Muscle of back (tissue), 11 donors: ENCODE measurements around the gene PRDM10. TPM values are rescaled to one million over a fixed set of nuclear protein-coding genes. Genes with fewer than 3 reads are reported as not detected.
A peak's percentile ranks its signal among the peaks of the same experiment; 100 is the strongest.
"Not testable (repeated sequence)": the region's sequence is repeated elsewhere in the genome, so short reads cannot be mapped to it uniquely, and the experiment has no call there.

Experiments used
- DNase-seq, 3 donors: peaks; one replicate each; pipeline versions ENCODE4 v3.0.0 to v3.0.0-alpha.2; 2013
- polyA plus RNA-seq, 10 donors: library from polyadenylated mRNA; unstranded; fragments of 120-200 nt; gene quantifications; one replicate each; pipeline ENCODE4 v1.2.1, GENCODE V29; 2013; ENCODE audit not compliant: insufficient read length in 10 of 10

The PRDM10 gene
- polyA plus RNA-seq, 10 donors: 4.1 to 7.8 (median 6.3) TPM

DNA sequence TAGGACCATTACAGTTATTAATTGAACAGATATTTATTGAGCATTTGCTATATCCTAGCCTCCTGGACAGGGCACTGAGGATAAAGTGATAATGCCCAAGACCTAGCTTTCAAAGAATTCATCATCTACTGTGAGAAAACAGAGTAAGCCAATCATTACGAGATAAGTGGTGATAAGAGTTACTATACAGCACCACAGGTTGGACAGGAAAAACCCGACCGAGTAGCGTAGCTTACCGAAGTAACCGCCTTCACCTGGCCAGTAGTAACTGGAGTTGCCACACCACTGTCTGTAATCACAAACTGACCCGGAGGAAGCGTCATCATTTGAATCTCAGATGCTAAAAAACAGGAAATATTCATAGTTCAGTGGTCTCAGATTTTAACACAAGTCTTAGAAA lies 97.2 kb downstream of the PRDM10 start:
- DNase-seq: no peak

DNA sequence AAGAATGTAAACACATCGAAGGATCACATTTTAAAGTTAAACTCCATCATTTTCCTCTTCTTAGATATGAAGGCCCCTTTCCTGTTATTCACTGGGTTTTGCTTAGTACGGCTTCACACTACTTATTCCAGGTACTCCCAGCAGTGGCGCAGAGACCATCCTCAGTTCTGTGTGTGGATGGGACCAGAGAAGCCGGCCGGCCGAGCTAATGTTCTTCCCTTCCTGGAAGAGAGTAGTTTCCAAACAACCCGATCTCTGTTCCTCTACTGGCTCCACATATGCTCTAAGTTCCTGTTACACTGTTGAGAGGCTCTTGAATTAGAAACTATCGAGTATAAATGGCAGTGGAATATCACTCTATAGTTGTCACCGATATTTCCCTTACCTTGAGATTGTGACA lies 106.6 kb downstream of the PRDM10 start:
- DNase-seq: no peak

DNA sequence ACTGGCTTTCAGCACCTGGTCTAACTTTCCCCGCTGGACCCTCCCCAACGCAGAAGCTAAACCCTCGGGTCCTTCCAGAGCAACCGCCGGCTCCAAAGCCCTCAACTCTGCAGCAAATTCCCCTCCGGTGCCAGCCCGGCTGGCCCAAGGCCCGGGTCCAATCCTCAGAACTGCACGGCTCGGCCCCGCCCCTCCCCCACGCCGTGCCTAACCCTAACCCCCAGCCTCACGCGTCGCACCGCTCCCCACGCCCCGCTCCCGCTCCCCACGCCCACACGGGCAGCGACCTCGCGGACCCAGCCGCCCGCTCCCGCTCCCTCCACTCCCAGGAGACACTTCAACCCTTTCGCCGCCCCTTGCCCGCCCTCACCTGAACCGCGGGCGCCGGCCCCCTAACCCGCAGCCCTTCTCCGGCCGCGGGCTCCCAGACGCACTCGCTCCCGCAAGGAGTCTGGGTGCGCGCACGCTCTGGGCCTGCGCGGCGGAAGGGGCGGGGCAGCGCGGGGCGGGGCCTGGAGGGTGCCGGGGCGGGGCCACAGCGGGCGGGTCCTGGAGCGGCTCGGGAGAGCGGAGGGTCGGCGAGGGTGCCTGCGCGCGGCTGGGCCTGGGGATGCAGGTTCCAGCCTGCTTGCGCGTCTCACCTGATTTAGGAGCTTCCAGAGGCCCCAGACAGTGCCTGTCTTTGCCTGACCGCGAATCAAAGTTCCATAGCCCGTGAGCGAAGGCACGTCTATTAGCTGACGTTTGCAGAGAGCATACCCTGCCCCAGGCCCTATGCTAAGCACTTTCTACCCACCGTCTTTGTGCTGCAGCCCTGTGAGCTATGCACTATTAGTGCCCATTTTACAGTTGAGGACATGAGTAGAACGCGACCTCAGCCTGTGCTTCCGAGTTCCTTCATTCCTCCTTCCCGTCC lies 107.3 kb downstream of the PRDM10 start, which contains the start of gene NFRKB:
TSS of gene NFRKB (minus strand) at position 453 of the 916 bp plus-strand sequence. CDS start 2,729 bp downstream, outside the sequence.
- DNase-seq: peak; percentile 81 to 93 (median 84)

DNA sequence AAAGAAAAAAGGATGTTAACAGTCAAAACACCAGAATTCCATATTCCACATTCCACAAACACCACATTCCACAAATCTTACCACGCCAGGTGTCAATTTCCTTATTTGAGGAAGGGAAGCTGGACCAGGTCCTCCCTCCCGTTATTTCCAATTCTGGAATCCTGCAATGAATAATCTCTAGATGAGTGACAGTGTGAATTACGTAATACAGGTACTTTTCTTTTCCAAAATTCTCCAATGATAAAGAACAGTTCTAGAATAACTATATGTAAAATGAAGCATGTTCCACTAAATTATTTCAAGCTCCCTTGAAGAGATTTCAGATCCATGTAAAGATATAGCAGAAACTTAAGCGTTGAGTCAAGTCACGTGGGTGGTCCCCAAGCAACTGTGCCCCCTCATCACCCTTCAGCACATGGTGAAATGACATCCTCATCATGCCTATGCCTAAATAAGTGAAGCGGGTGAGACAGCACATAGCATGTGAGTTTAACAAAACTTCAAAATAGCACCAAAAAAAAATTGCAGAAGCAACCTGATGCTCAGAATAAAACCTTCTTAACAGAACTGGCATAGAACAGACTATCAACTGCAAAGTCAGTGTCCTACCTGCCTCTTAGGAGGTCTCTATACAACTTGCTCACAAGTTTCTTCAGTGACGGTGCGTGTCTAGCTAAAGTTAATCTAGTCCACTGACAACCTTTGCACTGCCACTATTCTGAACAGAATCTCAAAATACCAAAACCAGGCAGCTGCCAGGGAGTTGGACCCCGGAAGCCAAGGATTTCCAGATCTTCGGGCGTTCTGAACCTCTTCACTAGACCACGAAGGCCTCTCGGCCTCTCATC lies 108.1 kb downstream of the PRDM10 start:
- no peak for DNase-seq

DNA sequence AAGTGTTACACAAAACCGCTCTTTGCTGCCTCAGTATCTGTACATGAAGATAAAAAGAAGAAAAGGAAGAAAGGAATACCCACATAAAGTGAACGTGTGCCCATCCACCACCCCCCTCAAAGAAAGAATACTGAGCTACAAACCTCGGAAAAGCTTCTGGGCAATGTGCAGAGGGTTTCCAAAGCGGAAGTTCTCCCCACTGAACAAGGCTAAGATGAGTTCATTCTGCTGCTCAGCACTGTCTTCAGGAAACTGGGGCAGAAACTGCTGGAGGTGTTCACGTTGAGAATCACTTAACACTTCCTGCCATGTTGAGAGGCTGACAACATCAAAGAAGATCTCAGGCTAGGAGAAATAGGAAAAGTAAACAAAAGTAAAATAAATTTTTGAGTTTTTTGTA lies 114.2 kb downstream of the PRDM10 start:
- no peak for DNase-seq

DNA sequence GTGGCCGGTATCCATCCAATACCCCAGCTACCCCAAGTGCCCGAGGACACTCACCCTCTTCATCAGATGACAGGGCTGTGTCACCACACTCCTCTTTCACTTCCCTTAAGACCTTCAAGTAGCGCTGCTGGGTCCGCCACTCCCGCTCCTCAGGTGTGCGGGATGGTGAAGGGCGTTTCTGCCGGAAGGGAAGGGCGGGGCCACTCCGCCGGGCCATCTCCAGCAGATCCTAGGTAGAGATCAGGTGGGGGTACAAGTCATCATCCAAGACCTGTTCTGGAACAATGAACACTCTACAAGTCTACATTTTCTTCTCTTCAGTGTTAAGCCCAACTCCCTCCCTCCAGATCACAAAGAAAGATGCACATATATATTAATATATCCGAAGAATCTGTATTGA lies 117.3 kb downstream of the PRDM10 start:
- DNase-seq: no peak

DNA sequence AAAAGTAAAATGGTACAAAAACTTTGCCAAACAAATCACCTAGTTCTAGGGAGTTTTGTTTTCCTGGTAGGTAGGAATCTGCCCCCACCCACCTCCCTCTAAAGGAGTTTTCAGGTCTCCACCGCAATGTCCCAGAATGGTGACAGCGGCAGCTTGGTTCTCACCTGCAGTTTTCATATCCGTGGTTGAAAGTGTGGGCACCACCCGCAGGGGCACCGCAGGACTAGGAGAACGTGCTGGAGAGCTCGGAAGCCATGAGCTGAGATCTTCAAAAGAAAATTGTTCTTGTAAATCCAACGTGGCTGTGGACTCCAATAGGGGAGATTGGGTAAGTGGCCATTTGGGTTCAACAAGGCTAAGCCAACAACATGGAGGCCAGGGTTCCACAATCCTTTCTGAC lies 118.1 kb downstream of the PRDM10 start:
- no peak for DNase-seq

DNA sequence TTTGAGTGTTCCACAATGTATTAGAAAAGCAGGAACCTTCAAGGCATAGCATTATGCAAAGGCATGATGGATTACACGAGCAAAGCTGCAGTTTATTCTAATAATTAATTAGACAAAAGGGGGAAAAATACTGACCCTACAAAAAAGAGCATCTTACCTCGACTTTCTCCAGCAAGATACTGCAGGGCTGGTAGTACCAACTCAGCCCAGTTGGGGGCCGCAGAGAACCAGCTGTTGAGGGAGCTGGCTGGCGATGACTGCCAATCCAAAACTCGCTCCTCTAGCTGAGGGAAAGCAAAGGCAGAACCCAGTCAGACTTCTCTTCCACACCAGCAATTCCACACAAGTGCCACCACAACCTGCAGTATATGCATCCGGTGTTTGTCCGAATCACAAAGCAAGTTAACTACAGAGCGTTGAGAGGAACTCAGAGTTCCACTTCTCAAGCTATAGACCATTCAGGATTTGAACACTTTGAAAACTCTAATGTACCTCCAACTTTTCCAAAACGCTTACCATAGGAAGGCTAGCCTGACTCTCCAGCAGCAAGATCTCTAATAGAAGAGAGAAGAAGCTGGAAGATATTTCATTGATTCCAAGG lies 121.0 kb downstream of the PRDM10 start:
- DNase-seq: peak in 1 of 3 donors; percentile 8

DNA sequence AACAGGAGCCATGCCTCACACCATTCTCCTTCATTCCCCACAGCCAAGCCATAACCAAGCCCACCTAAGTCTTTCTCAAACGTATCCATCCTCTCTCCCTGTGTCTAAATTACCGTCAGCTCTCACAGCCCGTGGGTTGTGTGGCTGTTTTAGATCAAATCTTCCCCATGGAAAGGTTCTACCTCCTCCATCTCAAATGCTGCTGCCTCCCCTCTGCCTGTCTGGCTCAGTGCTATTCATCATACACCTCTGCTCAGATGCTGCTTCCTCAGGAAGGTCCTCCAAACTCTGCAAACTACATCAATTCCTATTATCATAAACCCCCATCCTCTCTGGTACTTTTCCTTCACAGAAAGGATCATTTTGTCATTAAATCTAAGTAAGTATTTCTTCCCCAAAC lies 122.3 kb downstream of the PRDM10 start:
- no peak for DNase-seq

DNA sequence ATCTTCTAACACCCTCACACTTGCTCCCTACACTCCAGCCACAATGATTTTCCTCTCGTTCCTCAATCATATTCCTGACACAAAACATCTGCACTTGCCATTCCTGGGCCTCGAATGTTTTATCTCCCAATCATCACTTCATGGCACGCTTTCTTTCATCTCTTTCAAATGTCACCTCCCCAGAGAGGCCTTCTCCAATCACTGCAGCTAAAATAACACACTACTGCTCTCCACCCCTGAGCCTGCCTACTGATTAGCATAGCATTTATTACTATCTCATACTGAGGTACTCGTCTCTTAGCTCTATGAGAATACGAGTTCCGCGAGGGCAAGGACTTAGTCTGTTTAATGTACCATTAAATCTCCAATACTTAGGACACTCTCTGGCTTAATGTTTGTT lies 130.7 kb downstream of the PRDM10 start:
- DNase-seq: no peak

DNA sequence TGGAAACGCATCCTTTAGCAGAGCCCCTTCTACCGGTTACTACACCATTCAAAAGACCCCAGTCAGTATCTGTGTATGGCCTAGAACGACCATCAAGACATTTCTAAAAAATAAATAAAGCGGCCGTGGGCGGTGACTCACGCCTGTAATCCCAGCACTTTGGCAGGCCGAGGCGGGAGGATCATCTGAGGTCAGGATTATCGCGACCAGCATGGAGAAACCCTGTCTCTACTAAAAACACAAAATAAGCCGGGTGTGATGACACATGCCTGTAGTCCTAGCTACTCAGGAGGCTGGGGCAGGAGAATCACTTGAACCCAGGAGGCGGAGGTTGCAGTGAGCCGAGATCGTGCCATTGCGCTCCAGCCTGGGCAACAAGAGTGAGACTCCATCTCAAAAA lies 134.0 kb downstream of the PRDM10 start:
- DNase-seq: not testable (repeated sequence)

DNA sequence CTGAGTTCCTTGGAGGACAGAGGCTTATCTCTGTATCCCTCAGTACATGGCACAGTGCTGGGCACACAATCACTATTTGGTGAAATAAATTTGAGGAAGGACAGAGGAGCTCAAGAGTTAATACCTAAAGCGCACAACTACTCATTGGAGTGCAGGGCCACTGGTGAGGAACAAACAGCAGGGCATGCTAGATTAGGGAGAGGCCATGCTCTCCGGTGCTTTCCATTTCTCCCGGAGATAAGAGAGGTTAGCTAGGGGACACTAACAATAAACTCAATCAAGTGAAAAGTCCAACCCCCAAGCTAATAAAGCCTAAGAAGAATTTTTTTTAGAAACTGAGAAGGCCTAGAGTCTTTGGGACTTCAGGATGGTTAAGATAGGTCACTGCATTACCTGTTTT lies 136.3 kb downstream of the PRDM10 start:
- no peak for DNase-seq

DNA sequence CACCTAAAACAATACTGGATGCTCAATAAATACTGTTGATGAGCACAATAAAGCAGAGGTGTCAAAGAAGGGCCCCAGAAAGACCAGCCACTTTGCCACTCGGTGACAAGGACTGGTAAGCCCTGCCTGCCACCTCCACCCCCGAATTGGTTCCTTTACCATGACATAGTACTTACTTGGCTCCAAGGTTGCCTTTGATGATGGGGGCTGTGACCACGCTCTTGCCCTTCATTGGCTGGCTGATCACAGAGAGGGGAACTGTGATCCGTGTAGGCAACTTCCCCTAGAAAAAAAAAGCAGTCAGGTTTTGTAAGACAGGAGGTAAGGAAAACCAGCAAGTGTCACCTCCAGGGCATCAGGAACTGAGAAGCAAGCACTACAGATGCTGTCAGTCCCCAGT lies 136.9 kb downstream of the PRDM10 start:
- no peak for DNase-seq

DNA sequence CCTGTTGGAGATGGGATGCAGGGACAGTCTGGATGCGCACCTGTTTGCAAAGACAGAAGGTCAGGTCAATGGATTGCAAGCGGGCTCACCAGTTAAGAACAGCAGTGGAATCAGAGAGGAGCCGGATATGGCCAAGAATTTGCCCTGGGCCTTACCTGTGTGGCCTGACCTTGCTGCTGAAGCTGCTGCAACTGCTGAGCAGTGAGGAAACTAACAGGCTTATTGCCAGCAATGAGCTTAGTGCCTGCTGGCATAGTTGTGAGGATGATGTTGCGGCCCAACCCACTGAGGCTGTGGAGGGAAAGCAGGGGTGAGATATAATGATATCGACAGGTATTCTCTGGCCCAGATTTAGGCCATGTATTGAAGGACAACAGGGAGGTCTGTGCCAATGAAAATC lies 137.8 kb downstream of the PRDM10 start:
- DNase-seq: no peak

DNA sequence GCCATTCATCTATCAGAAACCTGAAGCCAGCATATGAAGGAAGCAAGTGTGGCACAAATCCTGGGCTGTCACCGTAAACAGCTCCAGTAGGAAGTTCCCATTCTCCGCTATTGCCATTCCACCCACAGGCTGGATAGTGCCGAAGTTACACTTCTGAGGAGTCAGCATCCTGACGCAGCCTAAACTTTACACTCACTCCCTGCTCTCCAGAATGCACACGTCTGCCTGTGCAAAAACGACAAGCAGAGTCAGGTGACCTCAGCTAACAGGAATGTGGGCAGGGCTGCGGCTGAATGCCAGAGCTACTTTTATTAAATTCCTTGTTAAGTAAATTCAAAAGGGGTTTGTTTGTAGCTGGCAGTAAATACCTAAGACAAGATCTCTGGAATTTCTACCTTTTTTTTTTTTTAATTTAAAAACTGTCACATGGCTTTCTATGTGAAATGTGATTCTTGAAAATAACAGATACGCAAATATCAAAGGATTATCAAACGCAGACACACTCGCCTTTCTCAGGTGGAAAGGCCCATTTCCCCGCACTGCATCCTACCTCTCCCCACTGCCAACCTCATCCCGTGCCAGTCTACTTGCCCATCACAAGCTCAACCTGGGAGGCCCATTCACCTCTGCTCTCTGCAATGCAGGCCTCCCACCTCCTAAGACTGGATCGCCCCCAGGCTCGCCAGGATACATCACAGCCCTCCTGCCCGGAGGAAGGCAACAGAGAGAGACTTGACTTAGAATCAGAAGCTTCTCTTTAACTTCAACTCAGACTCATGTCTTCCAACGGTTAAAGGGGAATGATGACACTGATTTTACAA lies 140.7 kb downstream of the PRDM10 start:
- DNase-seq: peak; percentile 22 to 86 (median 58)

DNA sequence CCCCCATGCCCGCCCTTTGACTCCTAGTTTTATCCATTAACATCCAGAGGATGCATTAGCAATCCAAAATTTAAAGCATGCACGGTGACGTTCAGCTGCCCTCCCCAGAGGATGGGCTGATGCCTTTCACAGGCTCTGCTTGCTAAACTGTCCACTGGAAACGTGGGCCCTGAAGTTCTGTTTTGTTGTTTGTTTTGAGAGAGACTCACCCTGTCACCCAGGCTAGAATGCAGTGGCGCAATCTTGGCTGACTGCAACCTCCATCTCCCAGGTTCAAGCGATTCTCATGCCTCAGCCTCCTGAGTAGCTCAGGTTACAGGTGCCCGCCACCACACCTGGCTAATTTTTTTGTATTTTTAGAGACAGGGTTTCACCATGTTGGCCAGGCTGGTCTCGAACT lies 146.6 kb downstream of the PRDM10 start:
- DNase-seq: no peak

DNA sequence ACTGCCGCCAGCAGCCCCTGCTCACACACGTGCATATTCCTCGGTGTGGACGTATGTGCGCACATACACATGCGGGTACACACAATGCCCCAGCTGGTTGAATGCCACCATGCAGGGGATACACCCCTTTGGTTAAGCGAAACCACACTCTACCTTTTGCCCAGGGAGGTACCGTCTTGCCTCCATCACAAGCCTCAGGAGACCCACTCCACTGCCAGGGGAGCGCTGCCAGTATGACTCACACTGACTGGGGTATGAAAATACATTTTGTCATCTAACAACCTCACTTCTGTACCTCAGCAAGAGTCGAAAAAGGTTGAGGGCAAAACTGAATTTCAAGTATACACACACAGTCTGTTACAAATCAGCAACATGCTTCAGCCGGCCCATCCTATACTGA lies 147.5 kb downstream of the PRDM10 start:
- no peak for DNase-seq

DNA sequence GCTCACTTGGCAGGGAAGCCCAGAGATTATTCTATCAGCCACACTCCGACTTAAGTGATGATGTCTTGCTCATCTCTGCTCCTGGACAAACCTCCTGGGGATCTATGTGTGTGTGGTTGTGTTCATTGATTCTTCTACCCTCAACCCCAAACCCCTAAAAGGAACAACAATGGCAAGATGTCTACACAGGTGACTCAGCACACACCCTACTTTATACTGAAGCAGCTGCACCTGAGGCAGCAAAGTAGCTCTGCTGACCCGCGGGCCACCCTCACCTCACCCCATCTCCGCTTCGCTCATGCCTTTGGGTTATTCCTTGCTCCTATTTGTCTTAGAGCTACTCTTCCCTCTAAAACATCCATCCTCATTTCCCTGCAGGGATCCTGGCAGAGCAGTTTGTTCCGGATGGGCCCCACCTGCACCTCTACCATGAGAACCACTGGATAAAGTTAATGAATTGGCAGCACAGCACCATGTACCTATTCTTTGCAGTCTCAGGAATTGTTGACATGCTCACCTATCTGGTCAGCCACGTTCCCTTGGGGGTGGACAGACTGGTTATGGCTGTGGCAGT lies 148.3 kb downstream of the PRDM10 start:
- DNase-seq: no peak

DNA sequence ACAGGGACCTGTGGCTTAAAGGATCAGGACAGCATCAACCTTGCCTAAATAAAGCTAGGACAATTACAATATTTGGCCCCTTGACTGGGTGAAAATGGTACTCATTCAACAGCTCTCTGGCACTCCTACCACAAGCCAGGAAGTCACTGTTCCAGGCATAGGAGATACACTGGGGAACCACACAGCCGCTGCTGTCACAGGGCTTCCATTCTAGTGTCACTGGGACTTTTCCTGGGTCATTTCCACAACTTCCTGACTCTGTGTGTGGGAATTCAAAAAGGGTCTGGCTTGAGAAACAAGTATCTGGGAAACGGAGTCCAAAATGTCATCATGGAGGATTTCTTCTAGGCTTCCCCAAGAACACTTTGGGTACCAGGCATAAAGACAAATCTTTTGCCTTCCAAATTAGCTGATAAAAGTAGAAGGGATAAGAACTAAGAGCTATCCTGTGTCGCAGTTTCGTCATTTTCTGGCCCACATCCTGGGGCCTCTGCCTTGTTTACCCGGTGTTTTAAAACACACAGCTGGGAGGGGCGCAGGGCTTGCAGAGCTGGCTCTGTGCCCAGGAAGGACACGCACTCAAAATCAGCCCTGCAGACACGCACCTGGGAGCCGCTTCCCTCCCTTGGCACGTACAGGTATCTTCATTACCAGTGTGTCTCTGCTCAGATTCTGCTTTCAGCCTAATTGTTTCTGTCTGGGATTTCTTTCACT lies 149.0 kb downstream of the PRDM10 start:
- peak in 2 of 3 donors; percentile 40 to 70 for DNase-seq

DNA sequence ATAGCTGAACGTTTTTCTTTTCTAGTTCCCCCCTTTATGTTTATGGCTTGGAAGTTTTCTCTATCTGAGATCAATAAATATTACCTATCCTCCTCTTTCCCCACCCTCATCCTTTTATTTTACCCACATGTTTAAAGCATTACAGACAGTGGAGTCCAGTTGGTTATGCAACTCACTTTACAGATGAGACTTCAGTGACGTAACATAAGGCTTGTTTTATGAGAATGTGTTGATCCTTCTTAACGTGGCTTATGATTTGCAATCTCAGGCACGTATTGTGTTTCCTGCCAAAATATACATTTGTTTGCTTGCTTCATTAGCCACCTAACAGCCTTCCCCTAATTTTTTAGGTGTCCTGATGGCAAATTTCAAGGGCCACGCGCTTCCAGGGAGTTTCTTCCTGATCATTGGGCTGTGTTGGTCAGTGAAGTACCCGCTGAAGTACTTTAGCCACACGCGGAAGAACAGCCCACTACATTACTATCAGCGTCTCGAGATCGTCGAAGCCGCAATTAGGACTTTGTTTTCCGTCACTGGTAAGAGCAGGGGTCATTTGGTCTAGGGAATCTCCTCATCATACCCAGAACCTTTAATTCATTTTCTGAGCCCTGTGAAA lies 150.4 kb downstream of the PRDM10 start:
- DNase-seq: no peak
